HG03354 (cell line): Measurements from ENCODE around the gene KLHL17.

Experiments
- ATAC-seq: cut with Tn5 transposase; IDR thresholded peaks from one replicate; pipeline ENCODE4 v1.9.1; 2021; ENCODE audit warnings: mild to moderate bottlenecking; ENCODE audit not compliant: unreplicated experiment, poor library complexity, severe bottlenecking

The KLHL17 gene

GRCh38 chr1:960363-961131 is at the start of gene KLHL17:
TSS of gene KLHL17 (plus strand) at chr1:960584. CDS start at chr1:960694, 110 bp downstream.
- ATAC-seq = peak; percentile 52

GRCh38 chr1:910881-911721 is 49.3 kb upstream of the KLHL17 start:
- no peak for ATAC-seq

GRCh38 chr1:911875-912739 is 48.3 kb upstream of the KLHL17 start:
- ATAC-seq = no peak

GRCh38 chr1:912740-913301 is 47.6 kb upstream of the KLHL17 start:
- ATAC-seq = no peak

GRCh38 chr1:913491-914130 is 46.8 kb upstream of the KLHL17 start:
- no peak for ATAC-seq

GRCh38 chr1:914131-914890 is 46.1 kb upstream of the KLHL17 start:
- ATAC-seq = no peak

- ATAC-seq = no peak
These were observed 45.5 kb upstream of the KLHL17 start for GRCh38 chr1:914891-915280.

GRCh38 chr1:915295-916172 is 44.9 kb upstream of the KLHL17 start:
- no peak for ATAC-seq

GRCh38 chr1:916173-917075 is 44.0 kb upstream of the KLHL17 start:
- ATAC-seq = no peak

GRCh38 chr1:917076-917459 is 43.3 kb upstream of the KLHL17 start:
- ATAC-seq = no peak

- no peak for ATAC-seq
These were observed 42.8 kb upstream of the KLHL17 start for GRCh38 chr1:917466-918091.

GRCh38 chr1:918353-918752 is 42.0 kb upstream of the KLHL17 start:
- ATAC-seq = no peak

- no peak for ATAC-seq
These were observed 41.5 kb upstream of the KLHL17 start for GRCh38 chr1:918843-919242.

- ATAC-seq = no peak
These were observed 41.0 kb upstream of the KLHL17 start for GRCh38 chr1:919271-919872.

- ATAC-seq = no peak
These were observed 40.4 kb upstream of the KLHL17 start for GRCh38 chr1:920010-920409.

- no peak for ATAC-seq
These were observed 39.9 kb upstream of the KLHL17 start for GRCh38 chr1:920521-920920.
